HCT116 (cell line): ENCODE data around the gene ZNF683.
A peak's percentile ranks its signal among the peaks of the same experiment; 100 is the strongest.

ENCODE experiments used
- CTCF ChIP-seq, 3 experiments: fragments of 200-600 bp in 1 of 3; sonication (generic) in 1 of 3; IDR thresholded peaks in 2 of 3; conservative IDR thresholded peaks in 1 of 3; 2 replicates each; pipeline ENCODE4 v1.5.1; 2012 to 2017; ENCODE audit warnings: low read depth in 2 of 3, low read length in 2 of 3, antibody characterized with exemption in 1 of 3, borderline replicate concordance in 1 of 3, control low read depth in 1 of 3, mild to moderate bottlenecking in 1 of 3, mixed read lengths in 1 of 3, mixed run types in 1 of 3, moderate library complexity in 1 of 3; ENCODE audit not compliant: insufficient read depth in 1 of 3
- EGR1 ChIP-seq: IDR thresholded peaks from 2 replicates; pipeline ENCODE4 v1.6.1; 2012; ENCODE audit warnings: low read depth
- ELF1 ChIP-seq: IDR thresholded peaks from 2 replicates; pipeline ENCODE4 v1.6.1; 2012; ENCODE audit warnings: low read depth, borderline replicate concordance
- EZH2 ChIP-seq: fragments of 200-600 bp; sonication (generic); IDR thresholded peaks from 2 replicates; pipeline ENCODE4 v1.6.1; 2017; ENCODE audit warnings: antibody characterized with exemption, mixed run types
- POLR2A ChIP-seq: IDR thresholded peaks from 2 replicates; pipeline ENCODE4 v1.7.0; 2011; ENCODE audit warnings: borderline replicate concordance; ENCODE audit not compliant: insufficient read depth, insufficient read length; ENCODE audit errors: extremely low read depth
- POLR2AphosphoS5 ChIP-seq: IDR thresholded peaks from 2 replicates; pipeline ENCODE4 v1.6.1; 2011; ENCODE audit warnings: mild to moderate bottlenecking, low read depth, low read length, moderate library complexity
- RAD21 ChIP-seq: IDR thresholded peaks from 2 replicates; pipeline ENCODE4 v1.6.1; 2012; ENCODE audit warnings: low read depth, mild to moderate bottlenecking
- YY1 ChIP-seq: IDR thresholded peaks from 2 replicates; pipeline ENCODE4 v1.6.1; 2011; ENCODE audit warnings: low read length, low read depth, moderate library complexity, mild to moderate bottlenecking; ENCODE audit not compliant: insufficient replicate concordance; ENCODE audit errors: extremely low read depth
- ZBTB33 ChIP-seq: IDR thresholded peaks from 2 replicates; pipeline ENCODE4 v1.6.1; 2011; ENCODE audit warnings: mild to moderate bottlenecking, low read length, moderate library complexity; ENCODE audit not compliant: insufficient replicate concordance; ENCODE audit errors: extremely low read depth

GRCh38 chr1:26417111-26417759 lies 44.7 kb upstream of the ZNF683 start:
- TF ChIP-seq POLR2A (no peak), YY1 (no peak), EZH2 (no peak), ELF1 (no peak), CTCF (IDR thresholded peaks at IDR 0.05 in 2 of 3, conservative IDR thresholded peaks at IDR 0.05 in 1 of 3; ENCODE audit: borderline replicate concordance in 1 of 3, insufficient read depth in 1 of 3, low read depth in 2 of 3, low read length in 2 of 3) (peak; percentile 76 to 95 (median 89)), POLR2AphosphoS5 (no peak), RAD21 (peak; percentile 84), ZBTB33 (no peak), EGR1 (no peak)
